ENCODE results near the gene OOSP2.

DNA sequence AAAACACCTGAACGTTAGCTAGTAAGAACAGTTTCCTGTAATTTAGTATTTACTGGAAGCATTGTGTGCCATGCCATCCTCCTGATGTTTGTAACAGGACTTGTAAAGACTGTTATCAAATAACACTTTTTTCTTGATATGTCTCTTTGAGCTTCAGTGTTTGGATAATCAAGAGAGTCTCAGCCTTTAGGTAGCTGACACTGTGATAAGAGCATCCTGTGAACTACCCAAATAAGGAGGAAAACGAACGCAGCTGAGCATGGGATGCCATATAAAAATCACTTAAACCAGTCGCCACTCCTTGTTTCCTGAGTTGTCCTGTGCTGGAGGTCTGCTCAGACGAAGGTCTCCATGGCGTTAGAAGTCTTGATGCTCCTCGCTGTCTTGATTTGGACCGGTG is at the start of gene OOSP2:
- TF ChIP-seq, protein P1, sequence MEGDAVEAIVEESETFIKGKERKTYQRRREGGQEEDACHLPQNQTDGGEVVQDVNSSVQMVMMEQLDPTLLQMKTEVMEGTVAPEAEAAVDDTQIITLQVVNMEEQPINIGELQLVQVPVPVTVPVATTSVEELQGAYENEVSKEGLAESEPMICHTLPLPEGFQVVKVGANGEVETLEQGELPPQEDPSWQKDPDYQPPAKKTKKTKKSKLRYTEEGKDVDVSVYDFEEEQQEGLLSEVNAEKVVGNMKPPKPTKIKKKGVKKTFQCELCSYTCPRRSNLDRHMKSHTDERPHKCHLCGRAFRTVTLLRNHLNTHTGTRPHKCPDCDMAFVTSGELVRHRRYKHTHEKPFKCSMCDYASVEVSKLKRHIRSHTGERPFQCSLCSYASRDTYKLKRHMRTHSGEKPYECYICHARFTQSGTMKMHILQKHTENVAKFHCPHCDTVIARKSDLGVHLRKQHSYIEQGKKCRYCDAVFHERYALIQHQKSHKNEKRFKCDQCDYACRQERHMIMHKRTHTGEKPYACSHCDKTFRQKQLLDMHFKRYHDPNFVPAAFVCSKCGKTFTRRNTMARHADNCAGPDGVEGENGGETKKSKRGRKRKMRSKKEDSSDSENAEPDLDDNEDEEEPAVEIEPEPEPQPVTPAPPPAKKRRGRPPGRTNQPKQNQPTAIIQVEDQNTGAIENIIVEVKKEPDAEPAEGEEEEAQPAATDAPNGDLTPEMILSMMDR (IDR thresholded peaks at IDR 0.05), result no peak
- TF ChIP-seq POLR2A (IDR thresholded peaks at IDR 0.05) (no peak), POLR2AphosphoS5 (IDR thresholded peaks at IDR 0.05) (no peak)

Measured in sigmoid colon (tissue), 4 donors.